Measurements from ENCODE around the gene SRRM1.

SRRM1 gene

GRCh38 chr1:24688033-24688432, 44.9 kb downstream of the SRRM1 start:
- DNase-seq (ENCODE audit: low read depth, low spot score) = no peak
- TF ChIP-seq CTCF (IDR thresholded peaks at IDR 0.05; ENCODE audit: low read depth, low read length) = no peak
- in situ Hi-C loops (cut with HindIII; ENCODE audit: low sequenced_read_pairs) = no loop called here
- H3K4me3 ChIP-seq (ENCODE audit: low read depth, low read length) = no peak overlapping the region

GRCh38 chr1:24688621-24689195, 45.6 kb downstream of the SRRM1 start:
- no peak overlapping the region for H3K4me3 ChIP-seq (ENCODE audit: low read depth, low read length)
- peak; percentile 95 for TF ChIP-seq CTCF (IDR thresholded peaks at IDR 0.05; ENCODE audit: low read depth, low read length)

GRCh38 chr1:24691051-24691450, 47.9 kb downstream of the SRRM1 start:
- no peak overlapping the region for H3K4me3 ChIP-seq (ENCODE audit: low read depth, low read length)
- DNase-seq (ENCODE audit: low read depth, low spot score) = no peak
- no peak for TF ChIP-seq CTCF (IDR thresholded peaks at IDR 0.05; ENCODE audit: low read depth, low read length)
- in situ Hi-C loops (cut with HindIII; ENCODE audit: low sequenced_read_pairs) = no loop called here

More at GRCh38 chr1:24688621-24689195, 45.6 kb downstream of the SRRM1 start:
- peak; percentile 64 for DNase-seq (ENCODE audit: low read depth, low spot score)
- in situ Hi-C loops (cut with HindIII; ENCODE audit: low sequenced_read_pairs) = no loop called here

GRCh38 chr1:24692351-24692980, 49.4 kb downstream of the SRRM1 start:
- no peak for DNase-seq (ENCODE audit: low read depth, low spot score)
- in situ Hi-C loops (cut with HindIII; ENCODE audit: low sequenced_read_pairs) = no loop called here
- no peak for TF ChIP-seq CTCF (IDR thresholded peaks at IDR 0.05; ENCODE audit: low read depth, low read length)
- H3K4me3 ChIP-seq (ENCODE audit: low read depth, low read length) = no peak overlapping the region

- no peak for TF ChIP-seq CTCF (IDR thresholded peaks at IDR 0.05; ENCODE audit: low read depth, low read length)
- DNase-seq (ENCODE audit: low read depth, low spot score) = no peak
- H3K4me3 ChIP-seq (ENCODE audit: low read depth, low read length) = no peak overlapping the region
- in situ Hi-C loops (cut with HindIII; ENCODE audit: low sequenced_read_pairs) = no loop called here
Measured at GRCh38 chr1:24693827-24694379, 50.8 kb downstream of the SRRM1 start.

- in situ Hi-C loops (cut with HindIII; ENCODE audit: low sequenced_read_pairs) = no loop called here
- no peak for DNase-seq (ENCODE audit: low read depth, low spot score)
- H3K4me3 ChIP-seq (ENCODE audit: low read depth, low read length) = no peak overlapping the region
- no peak for TF ChIP-seq CTCF (IDR thresholded peaks at IDR 0.05; ENCODE audit: low read depth, low read length)
Measured at GRCh38 chr1:24694380-24694843, 51.3 kb downstream of the SRRM1 start.
